ENCODE results near the gene GALNT2. TPM values are rescaled to one million over a fixed set of nuclear protein-coding genes. Genes with fewer than 3 reads are reported as not detected.

Gene GALNT2
- total and polyA plus RNA-seq, 2 experiments from 2014 or later: 17.8 to 48.3 TPM

GRCh38 chr1:230175839-230176238 is 108.8 kb downstream of the GALNT2 start:
- no peaks in the 10 kb centered on the region for H3F3A ChIP-seq (replicated peaks; ENCODE audit: low read depth)
- ATAC-seq (no peak), DNase-seq (ENCODE audit: low spot score) (no peak)
- peaks cover 22% of the 10 kb centered on the region for H3K79me2 ChIP-seq (replicated peaks; ENCODE audit: insufficient read depth)
- no peaks in the 10 kb centered on the region for H3K36me3 ChIP-seq (ENCODE audit: insufficient read depth)
- H3K4me3 Mint-ChIP-seq: no peak overlapping the region
- no peak overlapping the region for H3K27ac Mint-ChIP-seq
- H3K9me2 ChIP-seq (ENCODE audit: insufficient read depth): no peaks in the 10 kb centered on the region; the same call in 1 of the 2 replicates
- H3K4me3 ChIP-seq: no peak overlapping the region
- peaks cover 43% of the 10 kb centered on the region for H3K4me1 Mint-ChIP-seq
- peaks cover 5% of the 10 kb centered on the region for H3K27me3 Mint-ChIP-seq (ENCODE audit: insufficient read depth, low read depth, poor library complexity)
- H3K27ac ChIP-seq (ENCODE audit: low read depth): no peak overlapping the region
- peaks cover 24% of the 10 kb centered on the region for H3K4me1 ChIP-seq (ENCODE audit: insufficient read depth)
- H4K20me1 ChIP-seq (replicated peaks; ENCODE audit: insufficient read depth): no peaks in the 10 kb centered on the region
- H3K36me3 Mint-ChIP-seq (ENCODE audit: low read depth): peaks cover 6% of the 10 kb centered on the region; the same call in 1 of the 3 replicates
- no peaks in the 10 kb centered on the region for H3K27me3 ChIP-seq (ENCODE audit: insufficient read depth)
- H3K9me3 Mint-ChIP-seq: no peaks in the 10 kb centered on the region
- H3K4me2 ChIP-seq: no peak overlapping the region
- H2AFZ ChIP-seq: no peak overlapping the region
- TF ChIP-seq POLR2AphosphoS5 (IDR thresholded peaks at IDR 0.05; ENCODE audit: low read depth): no peak
- TF ChIP-seq EZH2phosphoT487 (IDR thresholded peaks at IDR 0.05; ENCODE audit: unreplicated experiment): no peak
- TF ChIP-seq ZNF114 (CRISPR knock-in tag; IDR thresholded peaks at IDR 0.05): no peak
- no peak for TF ChIP-seq NANOG (IDR thresholded peaks at IDR 0.05; ENCODE audit: borderline replicate concordance)
- TF ChIP-seq EZH2 (IDR thresholded peaks at IDR 0.05; ENCODE audit: low read depth, unreplicated experiment): no peak
- TF ChIP-seq REST (IDR thresholded peaks at IDR 0.05; ENCODE audit: unreplicated experiment): no peak
- no peak for TF ChIP-seq STAT1 (IDR thresholded peaks at IDR 0.05; ENCODE audit: unreplicated experiment)
- no peak for TF ChIP-seq CTCF (conservative IDR thresholded peaks at IDR 0.05; ENCODE audit: low read depth in 2 of 2)
- TF ChIP-seq JUNB (IDR thresholded peaks at IDR 0.05; ENCODE audit: unreplicated experiment): no peak
- TF ChIP-seq CREB1 (CRISPR knock-in tag; IDR thresholded peaks at IDR 0.05; ENCODE audit: low read depth): no peak
- TF ChIP-seq ETS1 (IDR thresholded peaks at IDR 0.05): no peak
- TF ChIP-seq ZNF331 (CRISPR knock-in tag; IDR thresholded peaks at IDR 0.05; ENCODE audit: low read depth): no peak
- no peak for TF ChIP-seq ZNF462 (CRISPR knock-in tag; IDR thresholded peaks at IDR 0.05)

All from GM23338 (cell line).